ENCODE results near the gene SMAD5.

SMAD5 gene

DNA sequence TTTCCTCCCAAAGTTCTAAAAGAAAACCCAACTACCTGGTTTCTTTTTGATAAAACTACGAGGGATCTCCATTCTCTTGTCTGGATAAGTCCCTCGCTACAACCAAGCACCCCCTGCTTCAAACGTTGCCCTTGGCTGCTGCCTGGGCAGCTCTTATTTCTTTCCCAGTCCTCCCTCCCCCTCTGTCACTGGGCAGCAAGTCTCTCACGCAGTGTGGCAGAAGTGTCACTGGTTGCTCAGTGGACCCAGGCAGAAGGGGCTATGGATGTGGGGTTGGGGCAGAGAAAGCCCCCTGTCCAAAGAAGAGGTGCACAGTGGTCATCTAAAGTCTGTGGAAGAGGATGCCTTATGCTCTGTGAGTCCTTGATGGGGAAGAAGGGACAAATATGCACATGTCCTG, 67.5 kb downstream of the SMAD5 start:
- no peak overlapping the region for H3K27ac ChIP-seq
- TF ChIP-seq POLR2AphosphoS5 (IDR thresholded peaks at IDR 0.05; ENCODE audit: borderline replicate concordance, low read depth, low read length), result no peak
- no peak for TF ChIP-seq FOXP2 (optimal IDR thresholded peaks at IDR 0.05; ENCODE audit: control extremely low read depth, extremely low read length, insufficient read depth)
- TF ChIP-seq EZH2 (IDR thresholded peaks at IDR 0.05), result no peak
- no peak for DNase-seq (ENCODE audit: low read depth, low spot score)
- no peak overlapping the region for H3K9ac ChIP-seq (ENCODE audit: insufficient read length)
- no peaks in the 10 kb centered on the region for H3K36me3 ChIP-seq (ENCODE audit: insufficient read depth, low read length)
- H3K9me3 ChIP-seq (ENCODE audit: low read depth, low read length), result no peaks in the 10 kb centered on the region
- H3K4me3 ChIP-seq, result no peak overlapping the region

DNA sequence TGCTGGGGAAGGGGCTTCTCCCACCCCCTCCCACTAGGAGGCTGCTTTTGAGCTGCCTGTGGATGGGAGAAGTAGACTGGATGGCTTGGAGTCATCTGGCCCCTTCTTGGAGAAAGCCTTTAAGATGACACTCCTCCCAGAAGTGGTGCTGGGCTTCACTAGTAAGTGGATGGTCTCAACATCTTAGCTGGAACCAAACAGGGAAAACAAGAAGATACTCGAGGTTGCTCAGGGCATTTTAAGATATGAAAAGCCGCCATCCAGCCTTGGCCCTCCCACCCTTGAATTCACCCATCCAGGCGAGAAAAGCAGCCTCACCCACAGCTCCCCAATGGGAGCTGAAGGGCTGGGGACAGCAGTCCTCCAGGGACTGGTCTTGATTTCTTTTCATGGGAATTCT, 68.1 kb downstream of the SMAD5 start:
- H3K27ac ChIP-seq, result no peak overlapping the region
- H3K9ac ChIP-seq (ENCODE audit: insufficient read length), result no peak overlapping the region
- no peak overlapping the region for H3K4me3 ChIP-seq
- DNase-seq (ENCODE audit: low read depth, low spot score), result no peak
- no peaks in the 10 kb centered on the region for H3K9me3 ChIP-seq (ENCODE audit: low read depth, low read length)
- no peaks in the 10 kb centered on the region for H3K36me3 ChIP-seq (ENCODE audit: insufficient read depth, low read length)
- TF ChIP-seq EZH2 (IDR thresholded peaks at IDR 0.05), result no peak
- no peak for TF ChIP-seq POLR2AphosphoS5 (IDR thresholded peaks at IDR 0.05; ENCODE audit: borderline replicate concordance, low read depth, low read length)
- no peak for TF ChIP-seq FOXP2 (optimal IDR thresholded peaks at IDR 0.05; ENCODE audit: control extremely low read depth, extremely low read length, insufficient read depth)

DNA sequence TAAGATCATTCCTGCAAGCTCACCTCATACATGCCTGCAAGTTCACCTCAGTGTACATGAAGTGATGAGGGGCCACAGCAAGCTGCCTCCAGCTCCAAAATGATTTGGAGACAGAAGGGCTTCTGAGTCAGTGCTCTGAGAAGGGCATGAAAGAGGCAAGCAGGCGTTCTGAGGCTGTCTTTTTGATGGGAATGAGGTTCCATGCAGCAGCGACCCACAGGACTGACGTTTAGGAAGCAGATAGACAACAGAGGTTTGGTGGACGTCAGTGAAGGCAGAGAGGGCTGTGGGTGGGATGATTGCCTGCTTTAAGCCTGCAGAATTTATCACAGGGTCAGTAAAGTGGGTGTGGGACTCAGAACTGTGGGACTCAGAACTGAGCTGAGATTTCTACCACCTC, 69.2 kb downstream of the SMAD5 start:
- no peaks in the 10 kb centered on the region for H3K36me3 ChIP-seq (ENCODE audit: insufficient read depth, low read length)
- H3K4me3 ChIP-seq, result no peak overlapping the region
- H3K27ac ChIP-seq, result no peak overlapping the region
- no peak for DNase-seq (ENCODE audit: low read depth, low spot score)
- H3K9ac ChIP-seq (ENCODE audit: insufficient read length), result no peak overlapping the region
- no peaks in the 10 kb centered on the region for H3K9me3 ChIP-seq (ENCODE audit: low read depth, low read length)
- no peak for TF ChIP-seq FOXP2 (optimal IDR thresholded peaks at IDR 0.05; ENCODE audit: control extremely low read depth, extremely low read length, insufficient read depth)
- no peak for TF ChIP-seq POLR2AphosphoS5 (IDR thresholded peaks at IDR 0.05; ENCODE audit: borderline replicate concordance, low read depth, low read length)

DNA sequence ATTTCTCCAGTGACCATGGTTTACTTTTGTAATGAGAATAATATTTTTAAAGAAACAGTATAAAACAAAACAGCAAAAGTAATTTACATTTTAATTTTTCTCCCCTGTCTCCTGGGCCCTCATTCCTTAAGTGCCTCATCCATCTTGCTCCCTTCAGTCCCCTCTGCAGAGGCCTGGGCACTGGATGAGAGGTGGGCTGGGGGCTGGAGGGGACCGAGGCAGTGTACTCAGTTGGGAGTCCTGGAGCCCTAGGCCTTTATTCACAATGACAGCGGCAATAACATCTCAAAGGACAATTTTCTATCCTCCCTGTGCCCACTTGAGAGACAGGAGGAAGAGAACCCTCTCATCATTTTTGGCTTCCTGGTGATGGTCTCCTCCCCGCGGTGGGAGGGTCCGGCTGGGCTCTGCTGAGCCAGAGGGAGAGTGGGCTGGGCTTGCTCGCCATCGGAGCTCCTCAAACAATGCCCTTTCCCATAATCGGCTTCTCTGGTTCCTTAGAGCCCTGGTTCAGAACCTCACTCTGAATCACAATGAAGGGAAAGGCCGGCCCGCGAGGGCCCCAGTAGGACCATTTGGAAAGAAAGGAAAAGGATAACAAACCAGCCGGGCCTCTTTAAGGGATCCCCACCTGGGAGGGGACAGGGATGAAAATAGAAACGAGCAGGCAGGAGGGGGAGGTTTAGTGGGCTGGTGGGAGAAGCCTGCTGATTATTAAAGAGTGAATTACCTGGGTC, 70.0 kb downstream of the SMAD5 start:
- DNase-seq (ENCODE audit: low read depth, low spot score), result no peak
- Histone ChIP-seq H3K27ac (no peak overlapping the region), H3K36me3 (ENCODE audit: insufficient read depth, low read length) (no peaks in the 10 kb centered on the region)

DNA sequence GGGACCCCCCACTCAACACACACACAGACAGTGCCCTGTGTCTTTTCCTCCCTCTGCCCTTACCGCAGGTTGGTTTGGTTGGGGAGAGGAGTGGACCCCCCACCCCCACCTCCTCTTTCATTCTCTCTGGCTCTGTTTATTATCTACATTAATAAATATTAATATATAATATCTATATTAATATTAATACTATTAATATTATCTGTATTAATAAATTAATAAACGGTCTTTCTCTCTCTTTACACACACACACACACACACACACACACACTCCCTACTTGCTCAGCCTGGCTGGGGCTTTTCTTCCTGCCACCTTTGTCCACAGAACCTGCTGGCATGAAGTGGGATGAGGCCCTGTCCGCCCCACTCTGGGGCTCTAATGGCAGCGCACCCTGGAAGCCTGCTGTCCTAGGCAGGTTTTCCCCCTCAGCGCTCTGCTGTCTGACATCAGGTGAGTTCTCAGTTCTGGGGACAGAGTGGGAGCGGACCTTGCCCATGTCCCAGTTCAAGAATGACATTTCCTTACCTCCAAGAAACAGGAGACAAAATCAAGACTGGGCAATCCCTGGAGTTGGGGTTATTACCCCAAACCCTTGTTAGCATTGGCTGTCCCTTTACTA, 70.8 kb downstream of the SMAD5 start:
- DNase-seq (ENCODE audit: low read depth, low spot score), result no peak
- no peak overlapping the region for H3K27ac ChIP-seq
- TF ChIP-seq FOXP2 (optimal IDR thresholded peaks at IDR 0.05; ENCODE audit: control extremely low read depth, extremely low read length, insufficient read depth) (no peak), POLR2AphosphoS5 (IDR thresholded peaks at IDR 0.05; ENCODE audit: borderline replicate concordance, low read depth, low read length) (no peak), EZH2 (IDR thresholded peaks at IDR 0.05) (no peak)
- no peak overlapping the region for H3K9ac ChIP-seq (ENCODE audit: insufficient read length)
- no peaks in the 10 kb centered on the region for H3K36me3 ChIP-seq (ENCODE audit: insufficient read depth, low read length)
- no peak overlapping the region for H3K4me3 ChIP-seq
- no peaks in the 10 kb centered on the region for H3K9me3 ChIP-seq (ENCODE audit: low read depth, low read length)

More for the DNA sequence above, 70.0 kb downstream of the SMAD5 start:
- Histone ChIP-seq H3K4me3 (no peak overlapping the region), H3K9ac (ENCODE audit: insufficient read length) (no peak overlapping the region), H3K9me3 (ENCODE audit: low read depth, low read length) (no peaks in the 10 kb centered on the region)
- TF ChIP-seq EZH2 (IDR thresholded peaks at IDR 0.05), result no peak
- TF ChIP-seq FOXP2 (optimal IDR thresholded peaks at IDR 0.05; ENCODE audit: control extremely low read depth, extremely low read length, insufficient read depth), result no peak
- TF ChIP-seq POLR2AphosphoS5 (IDR thresholded peaks at IDR 0.05; ENCODE audit: borderline replicate concordance, low read depth, low read length), result no peak

DNA sequence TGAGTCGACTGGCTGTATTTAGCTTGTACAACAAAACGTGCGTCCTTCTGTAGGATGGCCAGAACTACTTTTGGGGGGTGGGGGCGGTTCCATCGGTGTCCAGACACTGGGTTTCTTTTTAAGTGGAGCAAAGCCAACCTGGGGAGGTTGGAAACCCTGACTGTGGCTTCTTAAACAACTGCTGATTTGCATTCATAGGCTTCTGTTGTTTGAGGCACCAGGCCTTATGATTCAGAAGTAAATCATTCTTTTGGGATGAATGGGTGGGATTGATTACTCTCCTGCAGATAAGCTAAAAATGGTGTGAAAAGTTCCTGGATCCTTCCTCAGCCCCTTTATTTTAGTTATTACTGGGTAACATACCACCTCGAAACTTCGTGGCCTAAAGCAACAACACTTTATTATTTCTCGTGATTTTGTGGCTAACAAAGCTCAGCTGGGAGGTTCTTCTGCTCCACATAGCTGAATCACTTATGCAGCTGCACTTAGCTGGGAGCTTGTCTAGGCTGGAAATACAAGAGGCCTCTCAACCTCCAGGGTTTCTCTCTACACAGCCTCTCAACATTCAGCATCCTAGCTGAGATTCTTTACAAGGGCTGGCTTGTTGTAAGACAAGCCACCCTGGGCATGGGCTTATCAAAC, 72.5 kb downstream of the SMAD5 start:
- TF ChIP-seq FOXP2 (optimal IDR thresholded peaks at IDR 0.05; ENCODE audit: control extremely low read depth, extremely low read length, insufficient read depth) (no peak), EZH2 (IDR thresholded peaks at IDR 0.05) (no peak), POLR2AphosphoS5 (IDR thresholded peaks at IDR 0.05; ENCODE audit: borderline replicate concordance, low read depth, low read length) (no peak)
- no peak for DNase-seq (ENCODE audit: low read depth, low spot score)
- H3K9ac ChIP-seq (ENCODE audit: insufficient read length), result no peak overlapping the region
- H3K9me3 ChIP-seq (ENCODE audit: low read depth, low read length), result no peaks in the 10 kb centered on the region
- no peak overlapping the region for H3K27ac ChIP-seq
- H3K36me3 ChIP-seq (ENCODE audit: insufficient read depth, low read length), result no peaks in the 10 kb centered on the region
- H3K4me3 ChIP-seq, result no peak overlapping the region

DNA sequence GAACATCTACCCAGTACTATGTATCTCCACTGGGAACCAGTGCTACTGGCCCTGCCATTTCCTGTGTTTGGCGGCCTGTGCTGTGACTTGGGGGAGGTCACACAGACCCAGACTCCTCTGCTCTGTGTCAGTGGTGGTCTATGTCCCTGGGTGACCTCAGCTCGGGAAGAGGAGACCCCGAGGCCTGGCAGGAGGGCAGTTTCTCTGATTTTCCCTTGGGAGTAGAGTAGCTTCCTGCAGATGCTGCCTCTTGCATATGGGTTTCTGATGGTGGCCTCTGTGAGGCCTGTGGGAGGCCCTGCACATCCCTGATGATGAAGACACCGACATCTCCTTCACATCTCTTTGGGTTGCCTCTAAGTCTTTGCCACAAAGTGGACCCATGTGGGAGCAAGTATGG, 73.3 kb downstream of the SMAD5 start:
- Histone ChIP-seq H3K9me3 (ENCODE audit: low read depth, low read length) (no peaks in the 10 kb centered on the region), H3K4me3 (no peak overlapping the region), H3K9ac (ENCODE audit: insufficient read length) (no peak overlapping the region), H3K27ac (no peak overlapping the region), H3K36me3 (ENCODE audit: insufficient read depth, low read length) (no peaks in the 10 kb centered on the region)
- no peak for DNase-seq (ENCODE audit: low read depth, low spot score)
- TF ChIP-seq EZH2 (IDR thresholded peaks at IDR 0.05) (no peak), FOXP2 (optimal IDR thresholded peaks at IDR 0.05; ENCODE audit: control extremely low read depth, extremely low read length, insufficient read depth) (no peak)

DNA sequence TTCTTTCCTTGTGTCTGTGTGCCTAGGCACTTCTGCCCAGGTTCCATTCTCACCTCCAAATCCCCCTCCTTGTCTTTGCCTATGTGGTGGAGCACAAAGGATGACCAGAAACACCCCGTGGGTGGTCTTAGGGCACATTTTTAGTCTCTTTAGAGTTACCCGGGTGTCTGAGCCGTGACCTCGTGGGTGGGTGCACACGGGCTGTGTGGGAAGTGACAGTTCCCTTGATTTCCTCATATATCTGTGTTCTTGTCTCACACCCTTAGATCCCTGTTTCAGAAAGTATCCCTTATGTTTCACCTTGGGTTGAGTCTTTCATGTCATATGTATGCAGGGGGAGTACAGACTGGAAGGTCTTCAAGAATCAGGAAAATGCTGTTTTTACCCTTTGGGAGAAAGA, 73.7 kb downstream of the SMAD5 start:
- TF ChIP-seq POLR2AphosphoS5 (IDR thresholded peaks at IDR 0.05; ENCODE audit: borderline replicate concordance, low read depth, low read length), result no peak
- TF ChIP-seq FOXP2 (optimal IDR thresholded peaks at IDR 0.05; ENCODE audit: control extremely low read depth, extremely low read length, insufficient read depth), result no peak
- TF ChIP-seq EZH2 (IDR thresholded peaks at IDR 0.05), result no peak
- no peak overlapping the region for H3K4me3 ChIP-seq
- H3K9me3 ChIP-seq (ENCODE audit: low read depth, low read length), result no peaks in the 10 kb centered on the region
- H3K9ac ChIP-seq (ENCODE audit: insufficient read length), result no peak overlapping the region
- H3K36me3 ChIP-seq (ENCODE audit: insufficient read depth, low read length), result no peaks in the 10 kb centered on the region
- H3K27ac ChIP-seq, result no peak overlapping the region
- no peak for DNase-seq (ENCODE audit: low read depth, low spot score)
